8988T (cell line): ENCODE results near the gene A2ML1.
A peak's percentile ranks its signal among the peaks of the same experiment; 100 is the strongest.
"Not testable (repeated sequence)": the region's sequence is repeated elsewhere in the genome, so short reads cannot be mapped to it uniquely, and the experiment has no call there.

Experiments
- DNase-seq: peaks from one replicate; pipeline ENCODE4 v3.0.0; 2011

Gene A2ML1

GRCh38 chr12:8909752-8910151, 87.3 kb downstream of the A2ML1 start:
- DNase-seq = no peak

GRCh38 chr12:8911606-8912268, 89.3 kb downstream of the A2ML1 start:
- DNase-seq = no peak

- no peak for DNase-seq
These were observed 90.5 kb downstream of the A2ML1 start for GRCh38 chr12:8912914-8913313.

GRCh38 chr12:8913702-8914032, 91.2 kb downstream of the A2ML1 start:
- DNase-seq = no peak

GRCh38 chr12:8914033-8914715, 91.8 kb downstream of the A2ML1 start, which contains the start of gene PHC1:
Gene PHC1 (plus strand): TSS chr12:8914509. CDS start chr12:8917678, 3,169 bp downstream.
- peak; percentile 58 for DNase-seq

- DNase-seq = peak; percentile 64
These were observed 92.5 kb downstream of the A2ML1 start for GRCh38 chr12:8914716-8915526.

- DNase-seq = no peak
These were observed 93.7 kb downstream of the A2ML1 start for GRCh38 chr12:8916154-8916553.

GRCh38 chr12:8917031-8917430, 94.6 kb downstream of the A2ML1 start:
- DNase-seq = no peak

- no peak for DNase-seq
These were observed 95.3 kb downstream of the A2ML1 start for GRCh38 chr12:8917751-8918150.

GRCh38 chr12:8919643-8920042, 97.2 kb downstream of the A2ML1 start:
- not testable (repeated sequence) for DNase-seq

- DNase-seq = no peak
These were observed 100.1 kb downstream of the A2ML1 start for GRCh38 chr12:8922544-8922943.
